Measurements from ENCODE around the gene POLR3H.

Gene POLR3H

DNA sequence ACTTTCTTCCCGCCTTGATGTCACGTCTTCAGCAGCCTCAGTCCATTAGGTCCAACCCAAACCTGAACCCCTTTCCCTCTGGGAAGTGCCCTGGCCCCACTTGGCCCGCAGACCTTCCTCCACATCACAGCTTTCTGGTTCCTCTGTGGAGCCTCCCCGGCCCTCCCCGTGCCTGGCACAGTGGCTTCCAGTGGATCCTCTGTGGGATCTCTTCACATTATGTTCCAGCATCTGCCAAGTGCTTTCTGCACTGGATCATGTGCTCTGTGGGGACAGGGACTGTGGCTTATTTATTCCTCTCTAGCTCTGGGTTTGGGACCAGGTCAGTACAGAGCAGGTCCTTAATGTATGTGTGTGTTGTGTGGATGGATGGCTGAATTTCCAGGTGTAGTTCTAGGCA is 30.9 kb downstream of the POLR3H start:
- DNase-seq (ENCODE audit: low spot score), result no peak

DNA sequence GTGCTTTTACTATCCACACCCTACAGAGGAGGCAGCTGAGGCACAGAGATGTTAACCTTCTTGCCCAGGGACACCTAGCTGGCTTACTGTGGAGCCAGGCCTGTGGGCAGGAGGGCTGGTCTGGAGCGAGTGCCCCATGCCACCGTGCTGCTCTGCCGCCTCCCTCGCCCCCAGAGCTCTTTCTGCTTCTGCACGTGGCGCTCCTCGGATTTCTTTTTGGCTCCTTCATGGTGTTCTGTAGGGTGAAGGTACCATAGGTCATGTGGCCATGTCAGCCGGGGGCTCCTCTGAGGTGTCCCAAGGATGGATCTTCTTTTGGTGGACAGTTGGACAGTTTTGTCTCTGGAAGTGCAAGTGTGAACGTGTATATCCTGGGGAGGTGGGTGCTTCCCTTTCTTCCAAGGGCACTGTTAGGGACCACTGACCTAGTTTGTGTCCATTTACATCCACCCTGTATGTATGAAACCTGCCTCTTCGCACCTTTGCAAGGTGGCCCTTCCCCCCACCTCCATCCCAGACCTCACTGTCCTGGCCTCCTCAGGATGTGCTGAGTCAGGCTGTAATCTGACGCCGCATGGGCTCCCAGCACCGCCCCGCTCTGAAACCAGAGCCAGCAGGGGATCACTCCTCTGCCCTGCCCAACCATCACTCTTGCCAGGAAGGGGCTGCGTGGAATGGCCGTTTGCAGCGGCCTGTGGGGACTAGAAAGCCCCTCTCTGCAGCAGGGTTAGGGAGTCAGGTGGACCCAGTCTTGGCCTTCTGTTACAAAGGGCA is 31.7 kb downstream of the POLR3H start:
- DNase-seq (ENCODE audit: low spot score), result no peak

DNA sequence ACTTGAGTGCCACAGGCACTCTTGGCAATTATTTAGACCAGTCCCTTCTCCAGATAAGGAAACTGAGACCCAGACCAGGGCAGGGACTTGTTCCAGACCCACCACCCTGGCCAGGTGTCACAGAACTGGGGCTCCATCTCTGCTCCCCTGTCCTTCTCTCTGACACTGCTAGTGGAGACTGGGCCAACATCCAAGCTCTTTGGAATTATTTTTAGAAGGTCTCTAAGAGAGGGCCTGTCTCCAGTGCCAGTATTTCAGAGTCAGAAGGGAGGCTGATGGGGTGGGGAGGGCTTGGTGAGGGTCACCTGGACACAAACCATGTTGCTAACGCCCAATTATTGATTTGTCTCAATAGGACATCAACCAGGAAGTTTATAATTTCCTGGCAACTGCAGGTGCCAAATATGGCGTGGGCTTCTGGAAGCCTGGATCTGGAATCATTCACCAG is 32.7 kb downstream of the POLR3H start:
- no peak for DNase-seq (ENCODE audit: low spot score)

DNA sequence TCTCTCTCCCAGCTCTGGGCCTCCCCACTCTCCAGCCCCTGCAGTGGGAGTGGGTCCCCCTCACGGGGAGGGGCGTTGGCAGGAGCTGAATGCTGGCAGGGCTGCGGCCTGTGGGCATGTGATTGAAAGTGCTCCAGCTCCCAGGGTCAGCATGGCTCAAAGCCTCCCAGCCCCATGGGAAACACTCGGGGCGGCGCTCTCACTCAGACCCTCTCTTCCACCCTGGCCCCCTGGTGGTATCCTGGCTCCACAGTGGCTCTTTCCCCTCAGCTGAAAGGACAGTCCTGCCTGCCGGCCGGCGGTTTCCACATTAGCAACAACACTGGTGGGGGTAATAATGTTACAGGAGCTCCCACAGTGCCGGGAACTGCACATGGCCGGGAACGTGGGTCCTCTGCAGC is 35.5 kb downstream of the POLR3H start:
- no peak for DNase-seq (ENCODE audit: low spot score)

DNA sequence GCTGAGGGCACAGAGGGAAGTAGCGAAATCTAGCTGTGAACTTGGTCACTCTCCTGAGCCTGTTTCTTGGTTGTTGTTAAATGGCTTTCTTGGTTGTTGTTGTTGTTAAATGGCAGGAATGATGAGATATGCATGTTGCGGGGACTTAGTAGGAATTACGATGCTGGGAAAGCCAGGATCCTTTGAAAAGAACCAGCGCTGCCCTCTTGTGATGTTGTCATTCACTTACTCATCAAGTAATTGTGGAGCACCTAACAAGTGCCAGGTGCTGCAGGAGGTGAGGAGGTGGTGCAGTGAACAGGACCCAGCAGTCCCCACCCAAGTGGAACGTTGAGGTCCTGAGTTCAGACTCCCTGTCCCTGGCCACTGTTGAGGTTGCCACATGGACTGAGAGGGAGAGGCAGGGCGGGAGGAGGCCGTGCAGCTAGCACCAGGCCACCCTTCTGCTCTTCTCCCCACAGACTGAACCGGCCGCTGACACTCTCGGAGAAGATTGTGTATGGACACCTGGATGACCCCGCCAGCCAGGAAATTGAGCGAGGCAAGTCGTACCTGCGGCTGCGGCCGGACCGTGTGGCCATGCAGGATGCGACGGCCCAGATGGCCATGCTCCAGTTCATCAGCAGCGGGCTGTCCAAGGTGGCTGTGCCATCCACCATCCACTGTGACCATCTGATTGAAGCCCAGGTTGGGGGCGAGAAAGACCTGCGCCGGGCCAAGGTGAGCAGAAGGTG is 36.8 kb downstream of the POLR3H start:
- no peak for DNase-seq (ENCODE audit: low spot score)

DNA sequence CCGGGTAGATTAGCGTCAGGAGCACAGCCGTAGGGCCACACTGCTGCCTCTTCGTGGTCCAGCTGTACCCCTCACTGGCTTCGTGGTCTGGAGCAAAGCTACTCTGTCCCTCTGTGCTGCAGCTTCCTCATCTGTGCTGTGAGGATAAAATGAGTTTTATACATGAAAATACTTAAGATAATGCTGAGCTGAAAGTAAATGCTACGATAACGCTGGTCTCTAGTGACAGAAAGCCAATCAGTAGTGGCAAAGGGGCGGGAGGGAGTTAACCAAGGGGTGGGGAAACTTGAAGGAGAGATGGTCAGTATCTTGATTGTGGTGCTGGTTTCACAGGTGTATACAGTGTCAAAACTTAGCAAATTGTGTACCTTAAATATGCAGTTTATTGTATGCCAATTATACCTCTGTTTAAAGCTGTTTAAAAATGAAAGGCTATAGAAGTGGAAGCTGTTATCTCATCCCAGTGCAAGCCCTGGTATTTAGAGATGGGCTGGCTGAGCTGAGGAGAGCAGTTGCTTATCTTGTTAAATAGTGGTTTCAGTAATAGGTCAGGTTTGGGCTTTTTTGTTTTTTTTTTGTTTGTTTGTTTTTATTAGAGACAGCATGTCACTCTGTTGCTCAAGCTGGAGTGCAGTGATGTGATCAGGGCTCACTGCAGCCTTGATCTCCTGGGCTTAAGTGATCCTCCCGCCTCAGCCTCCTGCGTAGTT is 38.6 kb downstream of the POLR3H start:
- DNase-seq (ENCODE audit: low spot score), result no peak

DNA sequence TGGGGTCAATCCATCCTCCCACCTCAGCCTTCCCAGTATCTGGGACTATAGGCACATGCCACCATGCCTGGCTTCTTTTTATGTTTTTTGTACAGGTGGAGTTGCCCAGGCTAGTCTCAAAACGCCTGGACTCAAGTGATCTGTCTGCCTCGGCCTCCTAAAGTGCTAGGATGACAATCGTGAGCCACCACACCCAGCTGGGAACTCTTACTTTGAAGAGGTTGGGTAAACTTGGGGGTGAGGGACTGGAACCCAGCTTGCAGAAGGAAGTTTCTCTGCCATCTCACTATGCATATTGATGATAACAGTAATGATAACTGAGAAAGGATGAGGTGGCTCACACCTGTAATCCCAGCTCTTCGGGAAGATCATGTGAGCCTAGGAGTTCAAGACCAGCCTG is 39.5 kb downstream of the POLR3H start:
- DNase-seq (ENCODE audit: low spot score), result no peak

DNA sequence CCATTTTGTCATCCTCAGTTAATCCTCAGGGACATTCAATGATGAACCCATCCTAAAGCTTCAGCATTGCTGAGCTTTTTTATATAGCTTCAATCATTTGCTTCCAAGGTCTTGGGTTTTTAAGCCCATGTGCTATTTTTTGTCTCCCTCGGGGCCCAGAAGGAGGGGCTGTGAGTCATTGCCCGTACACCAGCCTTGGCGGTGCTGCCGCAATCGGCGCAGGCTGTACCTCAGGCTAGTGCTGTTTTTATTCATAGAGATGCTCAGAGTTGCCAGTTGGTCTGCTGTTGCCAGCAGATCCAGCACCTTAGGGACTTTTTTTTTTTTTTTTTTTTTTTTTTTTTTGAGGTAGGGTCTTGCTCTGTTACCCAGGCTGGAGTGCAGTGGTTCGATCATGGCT is 39.9 kb downstream of the POLR3H start:
- no peak for DNase-seq (ENCODE audit: low spot score)

DNA sequence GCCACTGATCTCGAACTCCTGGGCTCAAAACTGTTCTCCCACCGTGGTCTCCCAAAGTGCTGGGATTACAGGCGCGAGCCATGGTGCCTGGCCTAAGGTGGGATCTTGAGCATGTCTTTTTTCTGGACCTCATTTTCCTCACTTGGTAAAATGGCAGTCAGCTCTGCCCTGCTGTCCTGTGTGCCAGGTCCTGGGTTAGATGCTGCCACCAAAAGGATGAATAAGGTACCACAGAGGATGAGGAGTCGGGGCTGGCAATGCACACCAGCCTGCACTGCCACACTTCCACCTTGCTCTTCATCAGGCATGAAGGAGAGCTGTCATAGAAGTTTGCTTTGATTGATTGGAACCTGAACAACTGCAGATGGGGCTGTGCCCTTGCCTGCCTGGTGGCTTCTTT is 43.1 kb downstream of the POLR3H start:
- peak; percentile 59 for DNase-seq (ENCODE audit: low spot score)

DNA sequence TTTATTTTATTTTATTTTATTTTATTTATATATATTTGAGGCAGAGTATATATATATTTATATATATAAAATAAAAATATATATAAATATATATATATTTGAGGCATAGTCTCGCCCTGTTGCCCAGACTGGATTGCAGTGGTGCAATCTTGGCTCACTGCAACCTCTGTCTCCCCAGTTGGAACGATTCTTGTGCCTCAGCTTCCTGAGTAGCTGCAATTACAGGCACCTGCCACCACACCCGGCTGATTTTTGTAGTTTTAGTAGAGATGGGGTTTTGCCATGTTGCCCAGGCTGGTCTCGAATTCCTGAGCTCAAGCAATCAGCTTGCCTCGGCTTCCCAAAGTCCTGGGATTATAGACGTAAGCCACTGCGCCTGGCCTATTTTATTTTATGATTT is 44.0 kb downstream of the POLR3H start:
- DNase-seq (ENCODE audit: low spot score), result no peak

DNA sequence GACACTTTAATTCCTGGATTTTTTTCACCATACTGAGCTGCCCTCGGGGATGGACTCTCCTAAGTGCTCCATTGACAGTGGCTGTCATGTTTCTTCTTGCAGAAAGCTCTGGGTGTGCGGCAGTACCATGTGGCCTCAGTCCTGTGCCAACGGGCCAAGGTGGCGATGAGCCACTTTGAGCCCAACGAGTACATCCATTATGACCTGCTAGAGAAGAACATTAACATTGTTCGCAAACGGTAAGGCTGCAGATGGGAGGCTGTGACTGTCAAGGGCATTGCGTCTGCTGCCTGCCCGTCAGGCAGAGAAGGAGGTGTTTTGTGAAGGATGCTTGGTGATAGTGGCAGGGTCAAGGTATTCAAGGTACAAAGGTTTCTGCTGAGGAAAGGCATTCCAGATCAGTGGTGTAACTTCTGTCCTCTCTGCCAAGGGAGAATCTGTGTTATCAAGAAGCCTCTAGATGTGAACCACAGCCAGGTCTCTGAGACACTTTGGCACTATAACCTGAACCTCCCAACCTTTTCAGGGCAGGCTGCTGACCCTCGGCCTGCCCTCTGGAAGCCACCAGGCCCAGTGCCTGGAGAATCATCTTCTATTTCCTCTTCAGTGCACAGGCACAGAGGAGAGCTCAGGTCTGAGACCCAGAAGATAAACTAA is 44.5 kb downstream of the POLR3H start:
- no peak for DNase-seq (ENCODE audit: low spot score)

DNA sequence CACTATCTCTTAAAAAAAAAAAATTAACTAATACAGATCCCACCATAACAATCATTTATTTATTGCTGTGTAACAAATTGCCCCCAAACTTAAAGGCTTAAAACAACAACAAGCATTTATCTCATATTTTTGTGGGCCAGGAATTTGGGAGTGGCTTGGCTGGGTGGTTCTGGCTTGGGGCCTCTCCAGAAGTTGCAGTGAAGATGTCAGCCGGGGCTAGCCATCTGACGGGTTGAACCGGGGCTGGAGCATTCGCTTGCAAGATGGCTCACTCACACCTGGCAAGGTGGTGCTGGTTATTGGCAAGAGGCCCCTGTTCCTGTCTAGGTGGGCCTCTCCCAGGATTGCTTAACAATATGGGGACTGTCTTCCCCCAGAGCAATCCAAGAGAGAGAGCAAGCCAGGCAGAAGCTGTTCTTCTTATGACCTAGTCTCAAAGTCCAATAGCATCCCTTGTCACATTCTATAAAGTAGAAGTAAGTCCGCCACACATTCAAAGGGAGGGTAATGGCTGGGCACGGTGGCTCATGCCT is 45.9 kb downstream of the POLR3H start:
- no peak for DNase-seq (ENCODE audit: low spot score)

DNA sequence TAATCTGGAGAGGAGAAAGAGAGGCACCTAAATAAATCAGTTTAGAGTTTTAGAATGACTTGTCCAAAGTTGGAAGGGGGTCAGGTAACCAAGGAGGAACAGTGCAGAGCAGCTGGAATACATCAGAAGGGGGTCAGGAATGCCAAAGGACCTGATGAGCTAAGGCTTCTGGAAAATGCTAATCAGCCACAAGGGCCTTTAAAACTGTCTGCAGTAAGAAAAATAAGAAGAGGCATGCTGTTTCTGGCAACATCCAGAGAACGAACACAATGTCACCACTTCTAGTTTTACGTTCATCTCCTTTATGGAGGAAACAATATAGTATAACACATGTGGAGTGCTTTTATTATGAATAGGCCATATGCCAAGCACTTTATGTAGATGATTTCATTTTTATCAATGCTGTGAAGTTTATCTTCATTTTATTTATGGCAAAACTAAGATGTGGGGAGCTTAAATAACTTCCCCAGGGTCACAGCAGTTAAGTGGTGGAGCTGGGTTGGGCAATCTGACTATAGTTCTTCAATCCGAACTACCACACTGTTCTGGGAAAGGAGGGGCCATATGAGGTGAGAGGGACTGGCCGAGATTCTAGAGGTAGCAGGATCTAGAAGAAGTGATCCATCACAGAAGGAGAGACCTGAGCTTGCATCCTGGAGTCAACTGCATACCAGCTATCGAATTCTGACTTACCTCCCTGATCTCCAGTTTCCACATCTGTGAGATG is 52.7 kb downstream of the POLR3H start:
- DNase-seq (ENCODE audit: low spot score), result no peak

DNA sequence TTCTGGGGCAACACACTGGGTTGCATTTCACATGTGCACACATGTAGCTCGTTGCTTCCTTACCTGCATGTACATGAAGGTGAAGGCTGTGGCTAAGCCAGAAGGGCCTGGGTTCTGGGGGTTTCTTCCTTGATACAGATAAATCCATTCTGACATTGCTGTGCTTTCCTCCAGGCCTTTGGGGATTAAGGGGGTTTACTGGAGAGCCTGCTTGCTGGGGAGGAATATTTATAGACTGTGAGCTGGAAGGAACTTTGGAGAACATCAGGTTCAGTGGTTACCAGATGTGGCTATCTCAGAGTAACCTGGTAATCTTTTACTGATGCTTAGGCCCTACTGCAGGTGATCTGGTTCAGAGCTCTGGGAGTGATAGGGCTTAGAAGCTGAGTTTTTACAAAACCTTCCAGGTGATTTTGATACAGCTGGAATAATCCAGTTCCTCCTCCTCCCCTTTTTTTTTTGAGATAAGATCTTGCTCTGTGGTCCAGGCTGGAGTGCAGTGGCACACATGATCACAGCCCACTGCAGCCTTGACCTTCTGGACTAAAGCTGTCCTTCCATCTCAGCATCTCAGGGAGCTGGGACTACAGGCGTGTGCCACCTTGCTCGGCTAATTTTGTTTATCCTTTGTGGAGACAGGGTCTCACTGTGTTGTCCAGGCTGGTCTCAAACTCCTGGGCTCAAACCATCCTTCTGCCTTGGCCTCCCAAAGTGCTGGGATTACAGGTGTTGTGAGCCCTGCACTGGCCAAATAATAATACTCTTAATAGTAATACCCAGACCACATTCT is 55.5 kb downstream of the POLR3H start:
- DNase-seq (ENCODE audit: low spot score), result no peak

DNA sequence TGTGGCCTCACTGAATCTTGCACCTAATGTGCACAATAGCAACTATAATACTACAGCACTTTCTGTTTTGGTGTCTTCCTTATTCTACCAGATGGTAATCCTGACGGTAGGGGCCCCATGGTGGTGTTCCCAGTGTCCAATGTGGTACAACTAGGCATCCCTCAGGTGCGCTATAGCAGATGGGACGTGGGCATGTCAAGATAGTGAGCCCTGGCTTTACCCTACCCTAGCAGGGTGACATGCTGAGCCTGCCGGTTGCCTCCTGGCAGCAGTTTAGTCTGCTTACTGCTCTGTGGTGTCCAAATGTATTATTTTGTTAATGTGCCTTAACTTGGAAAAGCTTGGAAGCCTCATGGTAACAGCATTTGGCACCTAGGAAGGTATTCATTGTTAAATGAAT is 56.2 kb downstream of the POLR3H start:
- no peak for DNase-seq (ENCODE audit: low spot score)

DNA sequence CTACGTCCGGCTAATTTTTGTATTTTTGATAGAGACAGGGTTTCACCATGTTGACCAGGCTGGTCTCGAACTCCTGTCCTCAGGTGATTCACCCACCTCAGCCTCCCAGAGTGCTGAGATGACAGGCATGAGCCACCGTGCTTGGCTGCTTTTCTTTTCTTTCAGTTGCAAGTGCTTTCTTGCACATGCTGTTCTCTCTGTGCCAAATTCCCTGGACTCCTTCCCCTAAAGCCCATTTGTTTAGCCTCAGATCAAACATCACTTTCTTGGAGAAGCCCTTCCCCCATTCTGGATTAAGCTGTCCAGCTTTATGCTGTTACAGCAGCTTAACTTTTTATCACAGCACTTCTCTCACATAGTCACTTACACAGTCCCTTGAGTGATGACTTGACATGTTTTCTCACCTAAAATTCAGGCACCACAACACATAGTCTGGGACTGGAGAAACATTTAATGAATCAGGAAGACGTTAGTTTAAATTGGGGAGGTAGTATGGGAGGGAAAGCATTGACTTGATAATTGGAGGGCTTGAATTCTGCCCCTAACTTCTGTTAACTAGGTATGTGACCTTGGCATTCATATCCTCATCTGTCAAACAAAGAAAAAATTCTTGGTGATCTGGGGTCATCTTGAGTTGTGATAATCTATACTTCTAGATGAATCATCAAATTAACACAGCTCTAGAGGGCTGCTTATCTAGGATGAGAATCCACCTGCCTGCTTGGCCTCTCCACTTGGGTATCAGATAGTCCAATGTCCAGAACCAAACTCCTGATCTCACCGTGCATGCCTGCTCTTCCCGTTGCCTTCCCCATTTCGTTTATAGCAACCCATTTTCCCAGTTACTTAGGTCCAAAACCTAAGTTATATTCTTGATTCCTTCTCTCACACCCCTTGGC is 57.0 kb downstream of the POLR3H start:
- DNase-seq (ENCODE audit: low spot score), result no peak

DNA sequence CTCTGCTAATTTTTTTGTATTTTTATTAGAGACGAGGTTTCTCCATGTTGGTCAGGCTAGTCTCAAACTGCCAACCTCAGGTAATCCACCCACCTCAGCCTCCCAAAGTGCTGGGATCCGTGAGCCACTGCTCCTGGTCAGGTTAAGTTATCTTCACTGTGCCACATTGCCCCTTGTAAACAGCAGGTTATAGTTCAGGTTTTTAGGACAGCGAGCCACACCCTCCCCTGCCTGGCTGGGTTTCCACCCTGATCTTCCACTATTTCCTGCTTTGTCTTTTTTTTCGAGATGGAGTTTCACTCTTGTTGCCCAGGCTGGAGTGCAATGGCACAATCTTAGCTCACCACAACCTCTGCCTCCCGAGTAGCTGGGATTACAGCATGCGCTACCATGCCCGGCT is 59.2 kb downstream of the POLR3H start:
- no peak for DNase-seq (ENCODE audit: low spot score)

DNA sequence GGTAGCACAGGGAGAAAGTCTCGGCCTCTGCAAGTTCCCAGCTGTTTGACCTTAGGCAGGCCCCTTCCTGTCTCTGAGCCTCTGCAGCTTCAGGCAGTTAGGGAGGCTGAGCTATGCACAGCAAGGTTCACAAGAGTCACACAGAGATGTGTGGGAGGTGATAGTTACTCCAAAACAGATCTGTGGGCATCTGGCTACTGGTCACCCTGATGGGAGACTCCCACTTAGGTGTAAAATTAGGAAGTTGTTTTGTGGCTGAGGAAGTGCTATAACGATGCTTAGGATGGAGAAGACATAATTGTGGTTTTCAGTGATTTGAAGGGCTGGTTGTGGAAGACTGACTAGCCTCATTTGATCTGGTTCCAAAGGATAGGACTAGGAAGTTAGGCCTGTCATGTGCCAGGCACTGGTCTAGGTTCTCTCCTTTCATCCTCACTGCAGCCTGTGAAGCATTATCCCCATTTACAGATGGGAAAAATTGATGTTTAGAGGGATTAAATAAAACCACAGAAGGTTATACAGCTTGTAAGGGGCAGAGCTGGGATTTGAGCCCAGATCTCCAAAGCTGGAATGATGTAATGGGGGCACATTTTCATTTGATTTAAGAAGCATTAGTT is 61.8 kb downstream of the POLR3H start:
- DNase-seq (ENCODE audit: low spot score), result no peak

DNA sequence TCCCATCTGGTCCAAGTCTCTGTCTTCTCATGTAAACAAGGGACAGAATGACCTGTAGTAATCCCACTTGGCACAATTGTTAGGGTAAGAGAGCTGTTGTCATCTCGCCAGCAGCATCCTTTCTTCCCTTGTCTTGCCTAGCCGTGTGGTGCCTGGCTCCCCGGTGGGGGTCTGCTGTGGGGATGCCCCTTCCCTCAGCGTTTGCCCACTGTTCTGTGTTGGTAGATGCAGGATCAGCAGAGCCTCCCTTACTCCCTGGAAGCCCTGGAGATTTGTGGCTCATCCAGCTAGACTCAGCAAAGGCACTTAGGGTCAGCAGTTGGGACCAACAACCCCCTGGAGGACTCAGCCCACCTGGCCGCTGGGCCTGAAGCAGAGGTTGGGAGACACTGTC is 62.3 kb downstream of the POLR3H start:
- no peak for DNase-seq (ENCODE audit: low spot score)
